GM12878 (cell line): ENCODE measurements around the gene ARAP2. TPM values are rescaled to one million over a fixed set of nuclear protein-coding genes. Genes with fewer than 3 reads are reported as not detected.

ENCODE experiments used
- ATAC-seq: fragments of 200-7000 bp; cut with Tn5 transposase; 3 replicates; pipeline ENCODE4 v1.9.1; 2020; ENCODE audit warnings: mild to moderate bottlenecking, moderate library complexity
- Bru-seq: library from RNA; stranded (reverse); fragments of 400-500 nt; gene quantifications from one replicate; lab custom pipeline; 2021; lab: Mats Ljungman, UMichigan
- BruChase-seq, 2 experiments: library from RNA; stranded (reverse); fragments of 400-500 nt; gene quantifications; one replicate each; lab custom pipeline; 2021; lab: Mats Ljungman, UMichigan
- BruUV-seq: library from RNA; stranded (reverse); fragments of 400-500 nt; replicated peaks from 2 replicates; lab custom pipeline; 2021; lab: Mats Ljungman, UMichigan
- CTCF ChIA-PET: fragments of 300-600 bp; sonication (Branson Sonifier 250); formaldehyde crosslinking; extraction: SDS; loops from one replicate; lab custom pipeline; 2021; ENCODE audit warnings: inconsistent platforms; lab: Yijun Ruan, JAX
- POLR2A ChIA-PET: fragments of 350-600 bp; formaldehyde crosslinking; extraction: SDS; loops from one replicate; lab custom pipeline; 2021; ENCODE audit warnings: inconsistent platforms; lab: Charles Lee
- RAD21 ChIA-PET: fragments of 300-600 bp; sonication (Branson Sonifier 250); formaldehyde crosslinking; loops from one replicate; lab custom pipeline; 2023; ENCODE audit warnings: antibody characterized with exemption; ENCODE audit not compliant: unreplicated experiment; lab: Charles Lee
- SMC1A ChIA-PET: fragments of 300-600 bp; sonication (Branson Sonifier 250); formaldehyde crosslinking; loops from one replicate; lab custom pipeline; 2023; ENCODE audit not compliant: unreplicated experiment, uncharacterized antibody; lab: Charles Lee
- DNase-seq: peaks from one replicate; pipeline ENCODE4 v3.0.0-alpha.2; 2011; ENCODE audit warnings: low read depth, low spot score
- FAIRE-seq: peaks from 3 replicates; lab custom pipeline; 2011; peaks lifted over from hg19 to GRCh38; lab: Jason Lieb, UNC
- H2AFZ ChIP-seq: 2 replicates; pipeline ENCODE4 v1.6.0; 2011; ENCODE audit warnings: low read depth, low read length, control low read depth; ENCODE audit not compliant: control insufficient read depth
- H3K27ac ChIP-seq: 2 replicates; pipeline ENCODE4 v1.5.1; 2011; ENCODE audit warnings: control low read depth; ENCODE audit not compliant: control insufficient read depth, insufficient read depth
- H3K27me3 ChIP-seq, 2 experiments: replicated peaks in 1 of 2; 2 replicates each; pipeline versions ENCODE4 v1.6.0 to v1.6.1; 2011; ENCODE audit warnings: low read length in 1 of 2; ENCODE audit not compliant: control insufficient read depth in 2 of 2, insufficient read depth in 2 of 2
- H3K36me3 ChIP-seq, 2 experiments: 2 replicates each; pipeline ENCODE4 v1.5.1; 2011; ENCODE audit warnings: low read length in 1 of 2; ENCODE audit not compliant: control insufficient read depth in 2 of 2, insufficient read depth in 2 of 2
- H3K4me1 ChIP-seq: 2 replicates; pipeline ENCODE4 v1.6.1; 2011; ENCODE audit warnings: mild to moderate bottlenecking, low read length, moderate library complexity, mixed read lengths; ENCODE audit not compliant: control insufficient read depth, insufficient read depth
- H3K4me2 ChIP-seq: 2 replicates; pipeline ENCODE4 v1.6.0; 2011; ENCODE audit warnings: control low read depth; ENCODE audit not compliant: control insufficient read depth, insufficient read depth
- H3K4me3 ChIP-seq: fragments of 200-600 bp; sonication (generic); 2 replicates; pipeline ENCODE4 v1.5.1; 2016
- H3K79me2 ChIP-seq: 2 replicates; pipeline ENCODE4 v1.6.0; 2011; ENCODE audit warnings: low read length; ENCODE audit not compliant: control insufficient read depth, insufficient read depth
- H3K9ac ChIP-seq: 2 replicates; pipeline ENCODE4 v1.8.0; 2011; ENCODE audit warnings: low read length, control low read depth, mixed read lengths; ENCODE audit not compliant: control insufficient read depth, insufficient read depth
- H3K9me3 ChIP-seq: replicated peaks from 3 replicates; pipeline ENCODE4 v1.5.1; 2011; ENCODE audit warnings: mild to moderate bottlenecking, low read length; ENCODE audit not compliant: control insufficient read depth, insufficient read depth
- H4K20me1 ChIP-seq: 2 replicates; pipeline ENCODE4 v1.6.0; 2011; ENCODE audit not compliant: control insufficient read depth, insufficient read depth
- MTA3 ChIP-seq: IDR thresholded peaks from 2 replicates; pipeline ENCODE4 v1.6.1; 2012; ENCODE audit warnings: low read length, inconsistent platforms, borderline replicate concordance
- RCOR1 ChIP-seq: conservative IDR thresholded peaks from 2 replicates; pipeline ENCODE4 v1.6.1; 2012; ENCODE audit warnings: low read depth, low read length, improper control_type of control experiment
- SMAD1 ChIP-seq: fragments of 450-650 bp; IDR thresholded peaks from 2 replicates; pipeline ENCODE4 v1.6.1; 2018; ENCODE audit warnings: mild to moderate bottlenecking, low read depth; ENCODE audit not compliant: partially characterized antibody
- STAT1 ChIP-seq: fragments of 450-650 bp; conservative IDR thresholded peaks from 2 replicates; pipeline ENCODE4 v1.6.1; 2014; ENCODE audit warnings: antibody characterized with exemption, mild to moderate bottlenecking
- ZNF217 ChIP-seq: fragments of 450-650 bp; IDR thresholded peaks from 2 replicates; pipeline ENCODE4 v1.6.1; 2017; ENCODE audit warnings: antibody characterized with exemption, mild to moderate bottlenecking
- ZZZ3 ChIP-seq: IDR thresholded peaks from 2 replicates; pipeline ENCODE4 v1.6.1; 2011; ENCODE audit warnings: low read depth; ENCODE audit not compliant: control insufficient read depth, insufficient read length
- WGBS: methylation state at CpG from one replicate; pipeline ENCODE4 v1.1.6; 2016; ENCODE audit warnings: low lambda C conversion rate; ENCODE audit not compliant: insufficient replicate concordance, insufficient coverage; ENCODE audit errors: missing lambda C conversion rate; 5-methylcytosine and 5-hydroxymethylcytosine counted together
- in situ Hi-C: fragments of 300-500 bp; cut with MboI; formaldehyde crosslinking; loops from 9 replicates; pipeline ENCODE4 v1.14.3; 2018; ENCODE audit warnings: mixed read lengths
- intact Hi-C: fragments of 100-400 bp; cut with micrococcal nuclease; formaldehyde crosslinking; loops from one replicate; pipeline ENCODE4 v1.14.2; 2022; ENCODE audit not compliant: unreplicated experiment
- long read RNA-seq, 2 experiments: library from polyadenylated mRNA; unstranded; transcript quantifications; one replicate each; pipeline ENCODE4 v2.0.0, GENCODE V29; 2019 to 2020
- polyA minus RNA-seq, 3 experiments: library from RNA; depleted of rRNA, polyadenylated mRNA; stranded (reverse); fragments of >200 nt; gene quantifications; 2 replicates each; pipeline ENCODE4 v1.2.3, GENCODE V29; 2011
- polyA plus RNA-seq, 11 experiments: library from polyadenylated mRNA; depleted of rRNA in 4 of 11; unstranded in 6 of 11; stranded (reverse) in 5 of 11; fragments of >200 nt; fragmentation: Nextera tagmentation in 4 of 11; fragmentation: Illumina TruSeq in 1 of 11; extraction: Ambion mirVana in 4 of 11; extraction: Trizol in 1 of 11; gene quantifications; 1 replicate in 1 of 11; 2 replicates in 10 of 11; pipeline versions ENCODE4 v1.2.1 to v1.2.3, GENCODE V29; 2011 to 2016; ENCODE audit warnings: inconsistent platforms in 2 of 11, missing spikeins in 2 of 11, low read depth in 1 of 11
- total RNA-seq, 4 experiments: library from RNA; depleted of rRNA in 3 of 4; stranded (reverse); fragments of >200 nt in 3 of 4; fragmentation: Illumina TruSeq in 1 of 4; extraction: Trizol in 1 of 4; gene quantifications; 2 replicates each; pipeline versions ENCODE4 v1.2.1 to v1.2.3, GENCODE V29; 2013 to 2021
- TF ChIP-seq, protein P1 (sequence below): IDR thresholded peaks from 2 replicates; pipeline ENCODE4 v1.6.1; 2012; ENCODE audit warnings: improper control_type of control experiment, low read depth, low read length; ENCODE audit not compliant: insufficient replicate concordance

Gene ARAP2, protein sequence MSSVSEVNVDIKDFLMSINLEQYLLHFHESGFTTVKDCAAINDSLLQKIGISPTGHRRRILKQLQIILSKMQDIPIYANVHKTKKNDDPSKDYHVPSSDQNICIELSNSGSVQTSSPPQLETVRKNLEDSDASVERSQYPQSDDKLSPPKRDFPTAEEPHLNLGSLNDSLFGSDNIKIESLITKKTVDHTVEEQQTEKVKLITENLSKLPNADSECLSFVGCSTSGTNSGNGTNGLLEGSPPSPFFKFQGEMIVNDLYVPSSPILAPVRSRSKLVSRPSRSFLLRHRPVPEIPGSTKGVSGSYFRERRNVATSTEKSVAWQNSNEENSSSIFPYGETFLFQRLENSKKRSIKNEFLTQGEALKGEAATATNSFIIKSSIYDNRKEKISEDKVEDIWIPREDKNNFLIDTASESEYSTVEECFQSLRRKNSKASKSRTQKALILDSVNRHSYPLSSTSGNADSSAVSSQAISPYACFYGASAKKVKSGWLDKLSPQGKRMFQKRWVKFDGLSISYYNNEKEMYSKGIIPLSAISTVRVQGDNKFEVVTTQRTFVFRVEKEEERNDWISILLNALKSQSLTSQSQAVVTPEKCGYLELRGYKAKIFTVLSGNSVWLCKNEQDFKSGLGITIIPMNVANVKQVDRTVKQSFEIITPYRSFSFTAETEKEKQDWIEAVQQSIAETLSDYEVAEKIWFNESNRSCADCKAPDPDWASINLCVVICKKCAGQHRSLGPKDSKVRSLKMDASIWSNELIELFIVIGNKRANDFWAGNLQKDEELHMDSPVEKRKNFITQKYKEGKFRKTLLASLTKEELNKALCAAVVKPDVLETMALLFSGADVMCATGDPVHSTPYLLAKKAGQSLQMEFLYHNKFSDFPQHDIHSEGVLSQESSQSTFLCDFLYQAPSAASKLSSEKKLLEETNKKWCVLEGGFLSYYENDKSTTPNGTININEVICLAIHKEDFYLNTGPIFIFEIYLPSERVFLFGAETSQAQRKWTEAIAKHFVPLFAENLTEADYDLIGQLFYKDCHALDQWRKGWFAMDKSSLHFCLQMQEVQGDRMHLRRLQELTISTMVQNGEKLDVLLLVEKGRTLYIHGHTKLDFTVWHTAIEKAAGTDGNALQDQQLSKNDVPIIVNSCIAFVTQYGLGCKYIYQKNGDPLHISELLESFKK (N-terminal part only)
- total RNA-seq (2013; cell fraction: nucleolus; rRNA removed) = 244 and 250 TPM in 2 replicates
- 32.9 and 40.7 TPM in 2 replicates for total RNA-seq (2014; rRNA removed)
- 36.1 and 36.7 TPM in 2 replicates for total RNA-seq (2014; rRNA removed; fragmentation: Illumina TruSeq; extraction: Trizol)
- total RNA-seq (2021) = 28.3 and 32.0 TPM in 2 replicates
- polyA plus RNA-seq (2011; ENCODE audit: low read depth) = 5.7 TPM
- polyA plus RNA-seq (2011; rRNA removed) = 12.1 and 19.1 TPM in 2 replicates
- polyA plus RNA-seq (2011; cell fraction: cytosol; rRNA removed) = 3.0 and 4.1 TPM in 2 replicates
- 14.8 and 17.4 TPM in 2 replicates for polyA plus RNA-seq (2011; cell fraction: nucleus; rRNA removed)
- 9.5 and 11.7 TPM in 2 replicates for polyA plus RNA-seq (2012)
- 18.2 and 24.6 TPM in 2 replicates for polyA plus RNA-seq (2014; fragmentation: Illumina TruSeq; extraction: Trizol)
- polyA plus RNA-seq (2014; fragmentation: Nextera tagmentation; extraction: Ambion mirVana) = 1 to 10 TPM; 5.4 to 5.7 TPM
- polyA plus RNA-seq (2014; rRNA removed) = 9.4 and 11.5 TPM in 2 replicates
- 10 to 100 TPM in 1 of 2 experiments, 1 to 10 TPM in 1; 8.0 to 12.3 TPM for polyA plus RNA-seq (2016; fragmentation: Nextera tagmentation; extraction: Ambion mirVana)
- polyA minus RNA-seq (2011; rRNA and poly(A)+ RNA removed) = 28.9 and 52.4 TPM in 2 replicates
- 5.1 and 12.1 TPM in 2 replicates for polyA minus RNA-seq (2011; cell fraction: cytosol; rRNA and poly(A)+ RNA removed)
- 57.2 and 74.5 TPM in 2 replicates for polyA minus RNA-seq (2011; cell fraction: nucleus; rRNA and poly(A)+ RNA removed)
- Bru-seq, nascent RNA = percentile 80 among the genes with signal in this experiment
- percentile 66 among the genes with signal in this experiment for BruChase-seq, experiment 1, labeled RNA remaining after a 6-hour chase
- BruChase-seq, experiment 2, labeled RNA remaining after a 2-hour chase = percentile 71 among the genes with signal in this experiment
- long read RNA-seq, experiment 1, partial matches to known transcripts = 3 of 4 reads
- long read RNA-seq, experiment 1, other reads (novel, unspliced or antisense) = 1 of 4 reads
- long read RNA-seq, experiment 2, partial matches to known transcripts = 20 of 38 reads
- long read RNA-seq, experiment 2, other reads (novel, unspliced or antisense) = 18 of 38 reads

DNA sequence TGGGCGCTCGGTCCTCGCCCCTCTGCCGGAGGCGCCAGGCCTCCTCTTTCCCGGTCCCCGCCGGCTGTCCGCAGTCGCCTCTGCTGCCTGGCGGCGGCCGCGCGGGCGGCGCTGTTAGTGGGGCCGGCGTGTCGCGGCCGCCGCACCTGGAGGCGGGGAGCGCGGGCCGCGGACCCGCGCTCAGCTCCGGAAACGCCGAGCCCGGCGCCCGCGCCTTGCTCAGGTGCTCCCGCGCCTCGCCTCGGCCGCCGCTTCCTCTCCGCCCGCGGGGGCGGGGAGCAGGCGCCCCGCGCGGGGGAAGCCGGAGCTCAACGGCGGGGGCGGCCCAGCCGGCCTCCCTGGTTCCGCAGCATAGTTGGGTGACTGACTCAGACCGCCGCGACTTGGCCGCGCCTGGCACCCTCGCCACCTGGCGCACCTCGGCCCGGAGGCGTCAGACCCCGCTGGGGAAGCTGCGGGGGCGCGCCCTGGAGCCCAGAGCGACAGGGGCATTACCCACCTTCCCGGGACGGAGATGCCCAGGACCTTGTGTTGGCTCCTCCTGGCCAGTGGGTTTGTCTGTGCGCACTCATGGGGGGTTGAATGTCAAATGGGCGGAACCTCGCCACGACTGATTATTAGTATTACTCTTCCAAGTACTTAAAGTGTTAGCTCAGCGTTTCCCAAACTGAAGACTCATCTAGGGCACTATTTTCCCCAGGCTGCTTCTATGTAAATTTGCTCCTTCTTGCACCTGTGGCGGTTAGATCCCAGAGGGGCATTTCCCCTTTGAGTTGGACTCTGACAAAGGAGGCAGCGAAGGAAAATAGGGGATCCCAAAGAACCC, at the start of gene ARAP2:
Gene ARAP2, minus strand, starts transcription at position 258 of the 826 bp plus-strand sequence. CDS start 15,028 bp downstream, outside the sequence.
- no peaks in the 10 kb centered on the region for H3K4me1 ChIP-seq
- under 1% methylated on average over 61 of the region's 81 CpGs for WGBS
- ATAC-seq (peak; percentile 72), DNase-seq (no peak), FAIRE-seq (no peak)
- ChIA-PET CTCF (interaction anchor here (0.6 to 4.5 kb wide), 18 partner anchors 9 to 307 kb away, joined by 3 to 23 read pairs (median 4); no protein-coding TSS in a partner anchor), SMC1A (interaction anchor here (1.0 to 6.9 kb wide), 19 partner anchors 9 to 154 kb away, joined by 3 to 78 read pairs (median 8); no protein-coding TSS in a partner anchor), POLR2A (interaction anchor here (0.6 to 2.4 kb wide), 14 partner anchors 7 to 239 kb away, joined by 3 to 9 read pairs (median 3); no protein-coding TSS in a partner anchor), RAD21 (interaction anchor here (0.6 to 4.5 kb wide), 20 partner anchors 10 to 1156 kb away, joined by 3 to 51 read pairs (median 6); no protein-coding TSS in a partner anchor)
- no peaks in the 10 kb centered on the region for H3K27me3 ChIP-seq
- H3K27ac ChIP-seq = peak within 1 kb of the TSS; percentile 88
- intact Hi-C loops (loop anchor here (1.0 to 5.0 kb wide), 4 partner anchors 42 to 1648 kb away; partner anchors contain the start of gene TBC1D1), in situ Hi-C loops (loop anchor here (5.0 kb wide), 1 partner anchor 78 kb away; no protein-coding TSS in a partner anchor)
- H3K4me2 ChIP-seq = peak within 1 kb of the TSS; percentile 87
- peaks cover 2% of the 10 kb centered on the region; the same call in 2 of the 3 replicates for H3K9me3 ChIP-seq
- H3K79me2 ChIP-seq = peaks cover 48% of the 10 kb centered on the region
- peak within 1 kb of the TSS; percentile 94 for H3K9ac ChIP-seq
- no peaks in the 10 kb centered on the region for H4K20me1 ChIP-seq
- peak within 1 kb of the TSS; percentile 84 for H3K4me3 ChIP-seq
- BruUV-seq = no TSS peak
- H3K36me3 ChIP-seq = no peaks in the 10 kb centered on the region
- H2AFZ ChIP-seq = peak within 1 kb of the TSS; percentile 87
- TF ChIP-seq SMAD1 (no peak), MTA3 (no peak), ZZZ3 (no peak), STAT1 (no peak), ZNF217 (peak; percentile 77; the same call in 1 of the 2 replicates), RCOR1 (no peak; the same call in 1 of the 2 replicates)
- TF ChIP-seq, protein P1, sequence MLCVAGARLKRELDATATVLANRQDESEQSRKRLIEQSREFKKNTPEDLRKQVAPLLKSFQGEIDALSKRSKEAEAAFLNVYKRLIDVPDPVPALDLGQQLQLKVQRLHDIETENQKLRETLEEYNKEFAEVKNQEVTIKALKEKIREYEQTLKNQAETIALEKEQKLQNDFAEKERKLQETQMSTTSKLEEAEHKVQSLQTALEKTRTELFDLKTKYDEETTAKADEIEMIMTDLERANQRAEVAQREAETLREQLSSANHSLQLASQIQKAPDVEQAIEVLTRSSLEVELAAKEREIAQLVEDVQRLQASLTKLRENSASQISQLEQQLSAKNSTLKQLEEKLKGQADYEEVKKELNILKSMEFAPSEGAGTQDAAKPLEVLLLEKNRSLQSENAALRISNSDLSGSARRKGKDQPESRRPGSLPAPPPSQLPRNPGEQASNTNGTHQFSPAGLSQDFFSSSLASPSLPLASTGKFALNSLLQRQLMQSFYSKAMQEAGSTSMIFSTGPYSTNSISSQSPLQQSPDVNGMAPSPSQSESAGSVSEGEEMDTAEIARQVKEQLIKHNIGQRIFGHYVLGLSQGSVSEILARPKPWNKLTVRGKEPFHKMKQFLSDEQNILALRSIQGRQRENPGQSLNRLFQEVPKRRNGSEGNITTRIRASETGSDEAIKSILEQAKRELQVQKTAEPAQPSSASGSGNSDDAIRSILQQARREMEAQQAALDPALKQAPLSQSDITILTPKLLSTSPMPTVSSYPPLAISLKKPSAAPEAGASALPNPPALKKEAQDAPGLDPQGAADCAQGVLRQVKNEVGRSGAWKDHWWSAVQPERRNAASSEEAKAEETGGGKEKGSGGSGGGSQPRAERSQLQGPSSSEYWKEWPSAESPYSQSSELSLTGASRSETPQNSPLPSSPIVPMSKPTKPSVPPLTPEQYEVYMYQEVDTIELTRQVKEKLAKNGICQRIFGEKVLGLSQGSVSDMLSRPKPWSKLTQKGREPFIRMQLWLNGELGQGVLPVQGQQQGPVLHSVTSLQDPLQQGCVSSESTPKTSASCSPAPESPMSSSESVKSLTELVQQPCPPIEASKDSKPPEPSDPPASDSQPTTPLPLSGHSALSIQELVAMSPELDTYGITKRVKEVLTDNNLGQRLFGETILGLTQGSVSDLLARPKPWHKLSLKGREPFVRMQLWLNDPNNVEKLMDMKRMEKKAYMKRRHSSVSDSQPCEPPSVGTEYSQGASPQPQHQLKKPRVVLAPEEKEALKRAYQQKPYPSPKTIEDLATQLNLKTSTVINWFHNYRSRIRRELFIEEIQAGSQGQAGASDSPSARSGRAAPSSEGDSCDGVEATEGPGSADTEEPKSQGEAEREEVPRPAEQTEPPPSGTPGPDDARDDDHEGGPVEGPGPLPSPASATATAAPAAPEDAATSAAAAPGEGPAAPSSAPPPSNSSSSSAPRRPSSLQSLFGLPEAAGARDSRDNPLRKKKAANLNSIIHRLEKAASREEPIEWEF = no peak
